Measurements from ENCODE around the gene KLHDC9. TPM values are rescaled to one million over a fixed set of nuclear protein-coding genes. Genes with fewer than 3 reads are reported as not detected.

The KLHDC9 gene
- total and polyA plus RNA-seq, 8 donors, result 3.2 to 19.3 (median 6.8) TPM

DNA sequence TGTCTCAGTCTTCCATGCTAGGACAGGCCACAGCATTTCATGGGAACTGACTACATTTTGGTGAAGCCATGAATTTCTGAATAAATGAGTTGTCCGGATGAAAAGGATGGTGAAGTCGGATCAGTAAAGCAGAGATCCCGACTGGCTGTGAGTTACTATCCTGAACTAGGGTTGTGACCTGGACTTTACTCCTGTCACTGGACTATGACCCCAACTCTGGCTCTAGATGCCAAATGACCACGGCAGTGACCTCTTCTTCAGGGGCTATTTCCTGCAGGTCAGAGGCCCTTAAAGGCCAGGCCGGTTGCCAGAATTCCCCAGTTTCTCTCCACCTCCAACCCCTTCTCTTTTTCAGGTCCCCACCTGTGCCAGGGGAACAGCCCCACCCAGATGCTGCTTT is 7.1 kb upstream of the KLHDC9 start:
- Histone ChIP-seq H3K4me1 (peaks cover 0 to 19% (median 14%) of the 10 kb centered on the region in 3 donors), H3K36me3 (no peaks in the 10 kb centered on the region), H3K9me3 (no peaks in the 10 kb centered on the region), H3K27ac (no peak overlapping the region), H3K4me3 (no peak overlapping the region), H3K27me3 (no peaks in the 10 kb centered on the region)
- WGBS, 2 donors, result 82 to 87% methylated on average over 5 of the region's 5 CpGs
- ATAC-seq (no peak), DNase-seq (peak in 1 of 6 donors; percentile 22), FAIRE-seq (no peak)
- TF ChIP-seq, protein P1, sequence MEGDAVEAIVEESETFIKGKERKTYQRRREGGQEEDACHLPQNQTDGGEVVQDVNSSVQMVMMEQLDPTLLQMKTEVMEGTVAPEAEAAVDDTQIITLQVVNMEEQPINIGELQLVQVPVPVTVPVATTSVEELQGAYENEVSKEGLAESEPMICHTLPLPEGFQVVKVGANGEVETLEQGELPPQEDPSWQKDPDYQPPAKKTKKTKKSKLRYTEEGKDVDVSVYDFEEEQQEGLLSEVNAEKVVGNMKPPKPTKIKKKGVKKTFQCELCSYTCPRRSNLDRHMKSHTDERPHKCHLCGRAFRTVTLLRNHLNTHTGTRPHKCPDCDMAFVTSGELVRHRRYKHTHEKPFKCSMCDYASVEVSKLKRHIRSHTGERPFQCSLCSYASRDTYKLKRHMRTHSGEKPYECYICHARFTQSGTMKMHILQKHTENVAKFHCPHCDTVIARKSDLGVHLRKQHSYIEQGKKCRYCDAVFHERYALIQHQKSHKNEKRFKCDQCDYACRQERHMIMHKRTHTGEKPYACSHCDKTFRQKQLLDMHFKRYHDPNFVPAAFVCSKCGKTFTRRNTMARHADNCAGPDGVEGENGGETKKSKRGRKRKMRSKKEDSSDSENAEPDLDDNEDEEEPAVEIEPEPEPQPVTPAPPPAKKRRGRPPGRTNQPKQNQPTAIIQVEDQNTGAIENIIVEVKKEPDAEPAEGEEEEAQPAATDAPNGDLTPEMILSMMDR (IDR thresholded peaks at IDR 0.05), result no peak
- intact Hi-C loops (cut with DNase I), result loop anchor here in 1 of 3 donors (10.0 kb wide), 1 partner anchor 96 kb away; no protein-coding TSS in a partner anchor

DNA sequence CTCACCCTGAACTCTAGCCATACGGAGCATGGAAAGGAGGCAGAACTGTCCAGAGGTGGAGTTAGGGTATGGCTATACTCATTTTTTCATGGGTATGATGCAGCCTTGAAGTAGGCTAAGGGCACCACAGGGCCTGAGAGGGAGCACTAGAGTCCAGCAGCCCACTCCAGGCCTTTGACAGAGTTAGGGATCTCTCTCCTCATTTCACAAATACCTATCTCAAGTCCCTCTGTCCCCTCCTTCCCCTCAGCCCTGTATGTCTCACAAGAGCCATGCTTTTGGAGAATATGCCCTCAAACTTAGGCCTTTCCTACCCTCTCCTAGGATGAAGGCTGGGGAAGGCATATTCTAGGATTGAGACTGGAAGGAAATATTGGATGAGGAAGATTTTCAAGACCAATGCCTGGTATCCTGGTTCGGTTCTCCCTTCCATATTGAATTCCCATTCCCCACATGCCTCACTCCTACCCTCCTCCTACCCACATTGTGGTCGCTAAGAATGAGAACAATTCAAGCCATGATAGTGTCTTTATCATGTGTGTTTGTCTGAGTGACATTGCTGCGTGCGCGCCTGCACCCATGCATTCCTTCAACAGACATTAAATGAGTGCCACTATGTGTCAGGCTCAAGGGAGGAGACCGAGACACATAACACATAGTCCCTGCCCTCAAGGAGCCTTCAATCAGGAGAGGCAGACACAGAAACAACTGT is 6.2 kb upstream of the KLHDC9 start:
- intact Hi-C loops (cut with DNase I), result loop anchor here in 1 of 3 donors (10.0 kb wide), 1 partner anchor 97 kb away; no protein-coding TSS in a partner anchor
- Histone ChIP-seq H3K27me3 (no peaks in the 10 kb centered on the region), H3K36me3 (no peaks in the 10 kb centered on the region), H3K9me3 (no peaks in the 10 kb centered on the region), H3K4me1 (peaks cover 0 to 15% (median 14%) of the 10 kb centered on the region in 3 donors), H3K4me3 (no peak overlapping the region), H3K27ac (no peak overlapping the region)
- no peak for ATAC-seq
- DNase-seq, result peak in 1 of 6 donors; percentile 8
- TF ChIP-seq, protein P1 (IDR thresholded peaks at IDR 0.05), result no peak
- no peak for FAIRE-seq
- WGBS, 2 donors, result 88 to 95% methylated on average over 7 of the region's 7 CpGs

DNA sequence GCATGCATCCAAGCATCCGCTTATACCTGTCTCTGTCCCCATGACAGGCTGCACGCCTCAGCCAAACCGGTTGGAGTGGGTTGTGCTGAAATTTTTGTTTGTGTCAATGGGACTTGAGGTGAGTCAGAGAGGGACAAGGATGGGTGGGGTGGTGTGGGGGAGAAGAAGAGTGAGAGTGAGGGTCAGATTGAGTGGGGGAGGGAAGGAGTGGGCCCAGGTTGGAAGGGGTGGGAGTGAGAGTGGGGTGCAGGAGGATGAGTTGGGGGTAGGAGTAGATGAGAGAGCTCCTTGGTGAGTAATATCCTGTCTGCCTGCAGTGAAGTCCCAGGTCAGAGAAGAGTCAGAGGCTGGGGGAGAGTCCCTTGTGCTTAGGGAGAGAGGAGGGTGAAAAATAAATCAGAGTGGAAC is 5.5 kb upstream of the KLHDC9 start:
- peak in 1 of 6 donors; percentile 21 for DNase-seq
- no peaks in the 10 kb centered on the region for H3K27me3 ChIP-seq
- intact Hi-C loops (cut with DNase I), result loop anchor here in 1 of 3 donors (10.0 kb wide), 1 partner anchor 98 kb away; no protein-coding TSS in a partner anchor
- no peak overlapping the region for H3K27ac ChIP-seq
- ATAC-seq, result no peak
- FAIRE-seq, result no peak
- TF ChIP-seq, protein P1 (IDR thresholded peaks at IDR 0.05), result no peak
- H3K36me3 ChIP-seq, result no peaks in the 10 kb centered on the region
- 71 to 72% methylated on average over 3 of the region's 3 CpGs for WGBS, 2 donors
- no peak overlapping the region for H3K4me3 ChIP-seq
- H3K4me1 ChIP-seq, result peaks cover 0 to 17% (median 15%) of the 10 kb centered on the region in 3 donors
- no peaks in the 10 kb centered on the region for H3K9me3 ChIP-seq

DNA sequence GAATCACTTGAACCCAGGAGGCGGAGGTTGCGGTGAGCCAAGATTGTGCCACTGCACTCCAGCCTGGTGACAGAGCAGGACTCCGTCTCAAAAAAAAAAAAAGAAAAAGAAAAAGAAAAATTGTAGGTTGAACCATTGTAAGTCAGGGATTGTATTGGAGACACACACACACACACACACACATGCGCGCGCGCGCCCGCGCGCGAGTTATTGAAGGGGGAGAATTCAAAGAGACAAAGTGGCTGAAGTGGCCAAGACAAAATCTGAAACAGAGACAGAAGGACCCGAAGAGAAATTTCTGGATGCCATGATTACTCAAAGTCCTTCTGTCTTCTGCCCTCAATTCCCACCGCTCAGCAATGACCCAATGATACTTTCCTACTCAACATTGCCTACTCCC is 3.7 kb upstream of the KLHDC9 start:
- H3K9me3 ChIP-seq, result no peaks in the 10 kb centered on the region
- FAIRE-seq, result no peak
- intact Hi-C loops (cut with DNase I), result loop anchor here in 1 of 3 donors (10.0 kb wide), 1 partner anchor 100 kb away; no protein-coding TSS in a partner anchor
- no peak for ATAC-seq
- no peak overlapping the region for H3K27ac ChIP-seq
- peaks cover 0 to 17% (median 12%) of the 10 kb centered on the region in 3 donors for H3K4me1 ChIP-seq
- 90 to 94% methylated on average over 14 of the region's 14 CpGs for WGBS, 2 donors
- TF ChIP-seq, protein P1 (IDR thresholded peaks at IDR 0.05), result no peak
- no peak overlapping the region for H3K4me3 ChIP-seq
- DNase-seq, result peak in 1 of 6 donors; percentile 10
- H3K27me3 ChIP-seq, result no peaks in the 10 kb centered on the region
- no peaks in the 10 kb centered on the region for H3K36me3 ChIP-seq

GRCh38 chr1:161095230-161095629 is 2.9 kb upstream of the KLHDC9 start:
- Histone ChIP-seq H3K9me3 (no peaks in the 10 kb centered on the region), H3K4me3 (no peak overlapping the region), H3K36me3 (no peaks in the 10 kb centered on the region), H3K27me3 (no peaks in the 10 kb centered on the region), H3K4me1 (peaks cover 0 to 10% (median 4%) of the 10 kb centered on the region in 3 donors), H3K27ac (no peak overlapping the region)
- intact Hi-C loops (cut with DNase I), result loop anchor here in 1 of 3 donors (10.0 kb wide), 1 partner anchor 100 kb away; no protein-coding TSS in a partner anchor
- DNase-seq (peak in 1 of 6 donors; percentile 12), ATAC-seq (no peak), FAIRE-seq (no peak)
- TF ChIP-seq, protein P1 (IDR thresholded peaks at IDR 0.05), result no peak
- WGBS, 2 donors, result 87 to 92% methylated on average over 6 of the region's 6 CpGs

All from pancreas (tissue), 10 donors.